ENCODE results near the gene OR2Z1.
"Not testable (repeated sequence)": the region's sequence is repeated elsewhere in the genome, so short reads cannot be mapped to it uniquely, and the experiment has no call there.

The OR2Z1 gene

GRCh38 chr19:8703223-8703622 lies 18.2 kb upstream of the OR2Z1 start:
- no peak for DNase-seq (ENCODE audit: extremely low read depth, low read depth)

GRCh38 chr19:8705304-8705703 lies 16.1 kb upstream of the OR2Z1 start:
- not testable (repeated sequence) for DNase-seq (ENCODE audit: extremely low read depth, low read depth)

More at GRCh38 chr19:8703223-8703622, 18.2 kb upstream of the OR2Z1 start:
- no peak for TF ChIP-seq CTCF (IDR thresholded peaks at IDR 0.05; ENCODE audit: low read depth, low read length)

- TF ChIP-seq CTCF (IDR thresholded peaks at IDR 0.05; ENCODE audit: low read depth, low read length) = no peak
- DNase-seq (ENCODE audit: extremely low read depth, low read depth) = no peak
Measured at GRCh38 chr19:8705742-8706141, 15.7 kb upstream of the OR2Z1 start.

GRCh38 chr19:8710337-8710736 lies 11.1 kb upstream of the OR2Z1 start:
- DNase-seq (ENCODE audit: extremely low read depth, low read depth) = not testable (repeated sequence)

- DNase-seq (ENCODE audit: extremely low read depth, low read depth) = no peak
- TF ChIP-seq CTCF (IDR thresholded peaks at IDR 0.05; ENCODE audit: low read depth, low read length) = no peak
Measured at GRCh38 chr19:8722032-8722431, 598 bp downstream of the OR2Z1 start.

- DNase-seq (ENCODE audit: extremely low read depth, low read depth) = no peak
- no peak for TF ChIP-seq CTCF (IDR thresholded peaks at IDR 0.05; ENCODE audit: low read depth, low read length)
Measured at GRCh38 chr19:8724276-8724675, 2.8 kb downstream of the OR2Z1 start.

- no peak for DNase-seq (ENCODE audit: extremely low read depth, low read depth)
- no peak for TF ChIP-seq CTCF (IDR thresholded peaks at IDR 0.05; ENCODE audit: low read depth, low read length)
Measured at GRCh38 chr19:8731428-8732169, 10.2 kb downstream of the OR2Z1 start.

- TF ChIP-seq CTCF (IDR thresholded peaks at IDR 0.05; ENCODE audit: low read depth, low read length) = no peak
- no peak for DNase-seq (ENCODE audit: extremely low read depth, low read depth)
Measured at GRCh38 chr19:8738377-8738776, 16.9 kb downstream of the OR2Z1 start.

- not testable (repeated sequence) for DNase-seq (ENCODE audit: extremely low read depth, low read depth)
Measured at GRCh38 chr19:8739291-8740065, 18.0 kb downstream of the OR2Z1 start.

GRCh38 chr19:8767257-8767656 lies 45.8 kb downstream of the OR2Z1 start:
- DNase-seq (ENCODE audit: extremely low read depth, low read depth) = not testable (repeated sequence)

GRCh38 chr19:8769265-8769664 lies 47.8 kb downstream of the OR2Z1 start:
- not testable (repeated sequence) for DNase-seq (ENCODE audit: extremely low read depth, low read depth)

GRCh38 chr19:8773587-8773986 lies 52.2 kb downstream of the OR2Z1 start:
- DNase-seq (ENCODE audit: extremely low read depth, low read depth) = not testable (repeated sequence)

Measured in AG09319 (cell line).